Endothelial cell of umbilical vein (primary cell): ENCODE results near the gene B4GALNT4. TPM values are rescaled to one million over a fixed set of nuclear protein-coding genes. Genes with fewer than 3 reads are reported as not detected.

ENCODE experiments used
- BruUV-seq: library from RNA; stranded (reverse); fragments of 400-500 nt; replicated peaks from 2 replicates; lab custom pipeline; 2021; lab: Mats Ljungman, UMichigan
- CTCF ChIA-PET: fragments of 300-600, 350-600 bp; sonication (Branson Sonifier 250); formaldehyde crosslinking; loops from one replicate; lab custom pipeline; 2021; ENCODE audit warnings: antibody characterized with exemption, inconsistent platforms; lab: Charles Lee
- POLR2A ChIA-PET: fragments of 300-600, 350-600 bp; sonication (Branson Sonifier 250); formaldehyde crosslinking; loops from one replicate; lab custom pipeline; 2021; ENCODE audit warnings: antibody characterized with exemption, inconsistent platforms; lab: Charles Lee
- DNase-seq: peaks from one replicate; pipeline ENCODE4 v3.0.0-alpha.2; 2011; ENCODE audit warnings: low read depth, low spot score
- FAIRE-seq: peaks from 2 replicates; lab custom pipeline; 2011; peaks lifted over from hg19 to GRCh38; lab: Jason Lieb, UNC
- H2AFZ ChIP-seq: 2 replicates; pipeline ENCODE4 v1.6.0; 2012; ENCODE audit warnings: low read depth, low read length, control low read depth, inconsistent platforms
- H3K27ac ChIP-seq: 2 replicates; pipeline ENCODE4 v1.5.1; 2011; ENCODE audit warnings: low read depth, mild to moderate bottlenecking, control low read depth, low read length, moderate library complexity; ENCODE audit not compliant: insufficient read depth
- H3K27me3 ChIP-seq, 2 experiments: 2 replicates each; pipeline versions ENCODE4 v1.6.0 to v1.6.1; 2011; ENCODE audit warnings: low read length in 2 of 2, mixed read lengths in 1 of 2; ENCODE audit not compliant: control insufficient read depth in 2 of 2, insufficient read depth in 2 of 2
- H3K36me3 ChIP-seq, 2 experiments: 2 replicates in 1 of 2; 3 replicates in 1 of 2; pipeline ENCODE4 v1.5.1; 2011; ENCODE audit warnings: low read length in 2 of 2, mild to moderate bottlenecking in 1 of 2, moderate library complexity in 1 of 2; ENCODE audit not compliant: control insufficient read depth in 2 of 2, insufficient read depth in 2 of 2; ENCODE audit errors: extremely low read depth in 1 of 2
- H3K4me1 ChIP-seq: 3 replicates; pipeline ENCODE4 v1.5.1; 2011; ENCODE audit warnings: mild to moderate bottlenecking, low read length; ENCODE audit not compliant: control insufficient read depth, insufficient read depth; ENCODE audit errors: extremely low read depth
- H3K4me2 ChIP-seq: 2 replicates; pipeline ENCODE4 v1.6.1; 2011; ENCODE audit warnings: low read length, control low read depth, mixed read lengths; ENCODE audit not compliant: insufficient read depth
- H3K4me3 ChIP-seq, 3 experiments: fragments of 200-600 bp in 1 of 3; sonication (generic), shearing (Covaris generic) in 1 of 3; replicated peaks in 1 of 3; 2 replicates each; pipeline ENCODE4 v1.5.1; 2011 to 2016; ENCODE audit warnings: control low read depth in 3 of 3, low read length in 3 of 3, mild to moderate bottlenecking in 2 of 3, inconsistent platforms in 1 of 3, low read depth in 1 of 3, moderate library complexity in 1 of 3; ENCODE audit not compliant: insufficient read depth in 1 of 3
- H3K79me2 ChIP-seq: 2 replicates; pipeline ENCODE4 v1.6.0; 2012; ENCODE audit warnings: low read length, inconsistent platforms; ENCODE audit not compliant: control insufficient read depth, insufficient read depth
- H3K9ac ChIP-seq: replicated peaks from 2 replicates; pipeline ENCODE3; 2011; ENCODE audit warnings: low read length, control low read depth; ENCODE audit not compliant: insufficient read depth; ENCODE audit errors: extremely low read depth
- H3K9me1 ChIP-seq: replicated peaks from 3 replicates; pipeline ENCODE4 v1.6.0; 2011; ENCODE audit warnings: mild to moderate bottlenecking, low read length; ENCODE audit not compliant: control insufficient read depth, insufficient read depth; ENCODE audit errors: extremely low read depth
- H3K9me3 ChIP-seq: replicated peaks from 2 replicates; pipeline ENCODE4 v1.5.1; 2012; ENCODE audit warnings: low read length, inconsistent platforms; ENCODE audit not compliant: control insufficient read depth, insufficient read depth
- H4K20me1 ChIP-seq: replicated peaks from 2 replicates; pipeline ENCODE3; 2011; ENCODE audit warnings: mild to moderate bottlenecking, low read length; ENCODE audit not compliant: control insufficient read depth, insufficient read depth; ENCODE audit errors: extremely low read depth
- EZH2 ChIP-seq: IDR thresholded peaks from 2 replicates; pipeline ENCODE4 v1.6.1; 2012; ENCODE audit warnings: borderline replicate concordance, low read depth, mild to moderate bottlenecking, moderate library complexity, low read length, inconsistent platforms; ENCODE audit not compliant: severe bottlenecking
- FOS ChIP-seq: IDR thresholded peaks from 2 replicates; pipeline ENCODE4 v1.6.1; 2011; ENCODE audit warnings: mild to moderate bottlenecking, low read length, moderate library complexity, borderline replicate concordance; ENCODE audit not compliant: insufficient read depth
- JUN ChIP-seq: IDR thresholded peaks from 2 replicates; pipeline ENCODE4 v1.6.1; 2011; ENCODE audit warnings: borderline replicate concordance, low read depth; ENCODE audit not compliant: insufficient read length, insufficient read depth
- MAX ChIP-seq: IDR thresholded peaks from 2 replicates; pipeline ENCODE4 v1.6.1; 2011; ENCODE audit not compliant: insufficient read depth, insufficient read length
- POLR2A ChIP-seq: IDR thresholded peaks from 2 replicates; pipeline ENCODE4 v1.6.1; 2012; ENCODE audit warnings: low read depth, mild to moderate bottlenecking, control low read depth, low read length
- dilution Hi-C: fragments of 300-500 bp; cut with MboI; formaldehyde crosslinking; loops from one replicate; pipeline ENCODE4 v1.15.0; 2019; ENCODE audit warnings: low sequenced_read_pairs; ENCODE audit not compliant: extremely low pct_ligation_motif_present
- intact Hi-C: fragments of 100-400 bp; cut with micrococcal nuclease; formaldehyde crosslinking; loops from one replicate; pipeline ENCODE4 v1.10.0; 2022
- polyA plus RNA-seq, 4 experiments: library from polyadenylated mRNA; depleted of rRNA in 3 of 4; stranded (reverse) in 3 of 4; unstranded in 1 of 4; fragments of >200 nt; gene quantifications; 2 replicates each; pipeline versions ENCODE4 v1.2.1 to v1.2.3, GENCODE V29; 2011 to 2012; ENCODE audit warnings: missing spikeins in 1 of 4
- total RNA-seq: library from RNA; stranded (reverse); gene quantifications from 2 replicates; pipeline ENCODE4 v1.2.3, GENCODE V29; 2021

Gene B4GALNT4
- total and polyA plus RNA-seq, 2 donors (not counting 3 experiments of a cell fraction or from before 2014, with no cell fraction given) = 9.2 to 9.6 TPM

DNA sequence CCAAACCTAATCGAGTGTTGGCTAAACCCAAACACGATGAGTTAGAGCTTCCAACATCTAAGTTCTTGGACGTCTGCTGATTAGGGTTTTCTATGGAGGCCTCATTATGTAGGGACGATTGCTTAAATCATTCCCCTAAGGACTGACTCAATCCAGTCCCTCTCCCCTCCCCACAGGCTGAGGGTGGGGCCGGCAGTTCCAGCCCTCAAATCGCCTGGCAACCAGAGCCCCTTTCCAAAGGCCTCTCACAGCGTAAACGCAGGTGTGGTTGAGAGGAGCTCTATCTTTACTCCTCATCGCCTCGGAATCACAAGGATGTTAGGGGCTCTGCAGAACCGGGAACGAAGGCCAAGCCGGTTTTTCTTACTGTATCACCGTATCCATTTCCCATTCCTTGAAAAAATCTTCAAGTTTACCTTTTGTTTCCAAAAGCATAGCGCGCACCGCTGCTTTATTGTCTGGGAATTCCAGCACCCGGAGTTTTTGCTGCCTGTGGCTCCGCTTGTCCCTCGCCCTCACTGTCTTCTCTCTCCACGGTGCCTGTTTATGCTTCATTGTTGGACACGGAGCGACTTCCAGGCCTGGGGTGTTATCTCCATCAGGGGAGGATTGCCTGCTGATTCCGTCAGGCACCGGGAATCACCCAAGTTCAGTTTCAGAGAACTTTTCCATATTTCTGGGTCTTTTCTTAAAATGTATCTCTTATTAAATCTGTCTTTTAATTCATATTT is 34.9 kb upstream of the B4GALNT4 start:
- Histone ChIP-seq H4K20me1 (no peaks in the 10 kb centered on the region), H3K9ac (no peak overlapping the region), H3K9me1 (no peaks in the 10 kb centered on the region), H3K4me1 (peaks cover 15% of the 10 kb centered on the region), H3K79me2 (no peaks in the 10 kb centered on the region), H3K4me3 (no peak overlapping the region), H2AFZ (no peak overlapping the region), H3K27me3 (peaks cover 0 to under 1% of the 10 kb centered on the region in 2 experiments), H3K36me3 (no peaks in the 10 kb centered on the region), H3K9me3 (no peaks in the 10 kb centered on the region), H3K4me2 (no peak overlapping the region), H3K27ac (no peak overlapping the region)
- intact Hi-C loops (no loop called here), dilution Hi-C loops (no loop called here)
- no peak for FAIRE-seq
- CTCF ChIA-PET = no interaction called here
- POLR2A ChIA-PET = no interaction called here
- no peak for TF ChIP-seq FOS
- TF ChIP-seq MAX = no peak
- TF ChIP-seq POLR2A = no peak
- no peak for TF ChIP-seq JUN
- no peak for TF ChIP-seq EZH2
- no peak for DNase-seq
- no TSS peak for BruUV-seq
